IMR-90 (cell line): ENCODE results near the gene COIL. TPM values are rescaled to one million over a fixed set of nuclear protein-coding genes. Genes with fewer than 3 reads are reported as not detected.

Experiments
- ATAC-seq: fragments of 200-7000 bp; cut with Tn5 transposase; 2 replicates; pipeline ENCODE4 v1.9.1; 2020; ENCODE audit warnings: low read depth, mild to moderate bottlenecking, moderate library complexity
- BruUV-seq: library from RNA; stranded (reverse); fragments of 400-500 nt; replicated peaks from 2 replicates; lab custom pipeline; 2021; lab: Mats Ljungman, UMichigan
- CTCF ChIA-PET: fragments of 300-600 bp; formaldehyde crosslinking; extraction: SDS; loops from one replicate; lab custom pipeline; 2021; ENCODE audit warnings: antibody characterized with exemption; lab: Yijun Ruan, JAX
- POLR2A ChIA-PET: fragments of 300-600 bp; sonication (Branson Sonifier 250); formaldehyde crosslinking; loops from one replicate; lab custom pipeline; 2022; ENCODE audit warnings: antibody characterized with exemption; ENCODE audit not compliant: unreplicated experiment; lab: Charles Lee
- DNase-seq: peaks from one replicate; pipeline ENCODE4 v3.0.0; 2013
- H2AFZ ChIP-seq: replicated peaks from 2 replicates; pipeline ENCODE3; 2013; ENCODE audit warnings: low read length, mild to moderate bottlenecking; ENCODE audit not compliant: poor library complexity
- H2AK5ac ChIP-seq: 2 replicates; pipeline ENCODE4 v1.6.1; 2013; ENCODE audit warnings: low read depth, low read length, inconsistent platforms
- H2AK9ac ChIP-seq: replicated peaks from 2 replicates; pipeline ENCODE3; 2013; ENCODE audit warnings: mild to moderate bottlenecking, low read depth, low read length, moderate library complexity; ENCODE audit not compliant: poor library complexity
- H2BK120ac ChIP-seq: 2 replicates; pipeline ENCODE4 v1.6.1; 2013; ENCODE audit warnings: low read depth, low read length, inconsistent platforms
- H2BK15ac ChIP-seq: 3 replicates; pipeline ENCODE4 v1.6.1; 2013; ENCODE audit warnings: low read depth, low read length, inconsistent platforms
- H2BK20ac ChIP-seq: 2 replicates; pipeline ENCODE4 v1.6.1; 2013; ENCODE audit warnings: low read depth, mild to moderate bottlenecking, inconsistent platforms, low read length, moderate library complexity
- H2BK5ac ChIP-seq: 2 replicates; pipeline ENCODE4 v1.6.1; 2013; ENCODE audit warnings: mild to moderate bottlenecking, low read depth, low read length, inconsistent platforms; ENCODE audit not compliant: poor library complexity, severe bottlenecking
- H3K14ac ChIP-seq: replicated peaks from 2 replicates; pipeline ENCODE4 v1.6.1; 2013; ENCODE audit warnings: low read depth, low read length, inconsistent platforms
- H3K18ac ChIP-seq: 2 replicates; pipeline ENCODE4 v1.6.1; 2013; ENCODE audit warnings: low read depth, low read length, control low read depth
- H3K23ac ChIP-seq: 2 replicates; pipeline ENCODE4 v1.6.1; 2013; ENCODE audit warnings: low read depth, low read length, inconsistent platforms
- H3K27ac ChIP-seq: 2 replicates; pipeline ENCODE4 v1.5.1; 2013; ENCODE audit warnings: mild to moderate bottlenecking, control low read depth, low read length; ENCODE audit not compliant: insufficient read depth
- H3K27me3 ChIP-seq: 2 replicates; pipeline ENCODE4 v1.6.1; 2013; ENCODE audit warnings: low read length; ENCODE audit not compliant: control insufficient read depth, insufficient read depth
- H3K36me3 ChIP-seq: 2 replicates; pipeline ENCODE4 v1.6.1; 2013; ENCODE audit warnings: low read length, mixed read lengths; ENCODE audit not compliant: control insufficient read depth, insufficient read depth
- H3K4ac ChIP-seq: 2 replicates; pipeline ENCODE4 v1.6.1; 2013; ENCODE audit warnings: low read depth, low read length, inconsistent platforms
- H3K4me1 ChIP-seq: 2 replicates; pipeline ENCODE4 v1.6.1; 2013; ENCODE audit warnings: low read length, mixed read lengths; ENCODE audit not compliant: control insufficient read depth, insufficient read depth
- H3K4me2 ChIP-seq: 2 replicates; pipeline ENCODE4 v1.6.1; 2013; ENCODE audit warnings: low read depth, mild to moderate bottlenecking, control low read depth, low read length, moderate library complexity
- H3K4me3 ChIP-seq: 2 replicates; pipeline ENCODE4 v1.5.1; 2013; ENCODE audit warnings: low read depth, mild to moderate bottlenecking, control low read depth, low read length, moderate library complexity; ENCODE audit not compliant: insufficient read depth
- H3K56ac ChIP-seq: 2 replicates; pipeline ENCODE4 v1.6.1; 2013; ENCODE audit warnings: low read length, inconsistent platforms; ENCODE audit not compliant: insufficient read depth; ENCODE audit errors: extremely low read depth
- H3K79me1 ChIP-seq, 2 experiments: 2 replicates each; pipeline ENCODE4 v1.6.1; 2013; ENCODE audit warnings: low read length in 2 of 2, inconsistent platforms in 1 of 2, low read depth in 1 of 2
- H3K9ac ChIP-seq: 2 replicates; pipeline ENCODE4 v1.6.1; 2013; ENCODE audit warnings: low read depth, low read length, control low read depth
- H3K9me1 ChIP-seq: 2 replicates; pipeline ENCODE4 v1.6.1; 2013; ENCODE audit warnings: low read length, inconsistent platforms; ENCODE audit not compliant: insufficient read depth
- H3K9me3 ChIP-seq: 2 replicates; pipeline ENCODE4 v1.6.1; 2013; ENCODE audit warnings: low read length; ENCODE audit not compliant: control insufficient read depth, insufficient read depth
- H4K20me1 ChIP-seq: 2 replicates; pipeline ENCODE4 v1.6.1; 2013; ENCODE audit warnings: low read length, inconsistent platforms; ENCODE audit not compliant: insufficient read depth
- H4K5ac ChIP-seq: 2 replicates; pipeline ENCODE4 v1.6.1; 2013; ENCODE audit warnings: mild to moderate bottlenecking, low read depth, low read length, control low read depth
- H4K8ac ChIP-seq, 2 experiments: 2 replicates each; pipeline ENCODE4 v1.6.1; 2013; ENCODE audit warnings: low read depth in 2 of 2, low read length in 2 of 2, control low read depth in 1 of 2, inconsistent platforms in 1 of 2
- H4K91ac ChIP-seq: 2 replicates; pipeline ENCODE4 v1.6.1; 2013; ENCODE audit warnings: low read depth, low read length, inconsistent platforms; ENCODE audit not compliant: insufficient read depth
- CEBPB ChIP-seq: IDR thresholded peaks from 2 replicates; pipeline ENCODE4 v1.6.1; 2012; ENCODE audit warnings: low read depth, low read length, improper control_type of control experiment
- CHD1 ChIP-seq: IDR thresholded peaks from 2 replicates; pipeline ENCODE4 v1.6.1; 2012; ENCODE audit warnings: low read depth, low read length, improper control_type of control experiment
- FOS ChIP-seq: fragments of 150-350 bp; IDR thresholded peaks from 2 replicates; pipeline ENCODE4 v1.6.1; 2016; ENCODE audit warnings: low read depth, low read length
- MAFK ChIP-seq: IDR thresholded peaks from 2 replicates; pipeline ENCODE4 v1.6.1; 2012; ENCODE audit warnings: low read depth, low read length, improper control_type of control experiment
- MAZ ChIP-seq: IDR thresholded peaks from 2 replicates; pipeline ENCODE4 v1.6.1; 2012; ENCODE audit warnings: low read depth, mild to moderate bottlenecking, low read length, improper control_type of control experiment, moderate library complexity, borderline replicate concordance
- MXI1 ChIP-seq: IDR thresholded peaks from 2 replicates; pipeline ENCODE4 v1.6.1; 2012; ENCODE audit warnings: low read depth, mild to moderate bottlenecking, low read length, moderate library complexity, borderline replicate concordance
- RAD21 ChIP-seq: IDR thresholded peaks from 2 replicates; pipeline ENCODE4 v1.6.1; 2012; ENCODE audit warnings: low read length, improper control_type of control experiment
- RCOR1 ChIP-seq: IDR thresholded peaks from 2 replicates; pipeline ENCODE4 v1.6.1; 2012; ENCODE audit warnings: mild to moderate bottlenecking, low read length, improper control_type of control experiment; ENCODE audit not compliant: insufficient replicate concordance
- WGBS, 2 experiments: methylation state at CpG; one replicate each; pipeline versions ENCODE4 v1.1.5 to v1.1.7; 2013; ENCODE audit warnings: missing lambda C conversion rate in 2 of 2; ENCODE audit not compliant: insufficient read length in 1 of 2; ENCODE audit errors: extremely low coverage in 2 of 2; 5-methylcytosine and 5-hydroxymethylcytosine counted together
- dilution Hi-C: fragments of 300-500 bp; cut with HindIII; formaldehyde crosslinking; loops from one replicate; pipeline ENCODE4 v1.14.3; 2018; ENCODE audit warnings: low sequenced_read_pairs; ENCODE audit not compliant: unreplicated experiment
- in situ Hi-C: fragments of 300-500 bp; cut with MboI; formaldehyde crosslinking; loops from 3 replicates; pipeline ENCODE4 v1.14.3; 2019; ENCODE audit warnings: low sequenced_read_pairs, inconsistent platforms, mixed read lengths
- intact Hi-C: fragments of 100-400 bp; cut with micrococcal nuclease; formaldehyde crosslinking; loops from 2 replicates; pipeline ENCODE4 v1.10.0; 2022
- polyA plus RNA-seq, 3 experiments: library from polyadenylated mRNA; depleted of rRNA; stranded (reverse); fragments of >200 nt; gene quantifications; 2 replicates each; pipeline ENCODE4 v1.2.3, GENCODE V29; 2012; ENCODE audit warnings: low replicate concordance in 1 of 3
- total RNA-seq: library from RNA; depleted of rRNA; stranded (reverse); fragments of >200 nt; gene quantifications from 2 replicates; pipeline ENCODE4 v1.2.3, GENCODE V29; 2012
- TF ChIP-seq, protein P1 (sequence below): fragments of 150-350 bp; IDR thresholded peaks from 2 replicates; pipeline ENCODE4 v1.6.1; 2016; ENCODE audit warnings: low read depth, mild to moderate bottlenecking, low read length, moderate library complexity, borderline replicate concordance

The COIL gene
- total and polyA plus RNA-seq, 2 of the 4 experiments (the other 2 are of a cell fraction) = 5.2 to 13.3 TPM

DNA sequence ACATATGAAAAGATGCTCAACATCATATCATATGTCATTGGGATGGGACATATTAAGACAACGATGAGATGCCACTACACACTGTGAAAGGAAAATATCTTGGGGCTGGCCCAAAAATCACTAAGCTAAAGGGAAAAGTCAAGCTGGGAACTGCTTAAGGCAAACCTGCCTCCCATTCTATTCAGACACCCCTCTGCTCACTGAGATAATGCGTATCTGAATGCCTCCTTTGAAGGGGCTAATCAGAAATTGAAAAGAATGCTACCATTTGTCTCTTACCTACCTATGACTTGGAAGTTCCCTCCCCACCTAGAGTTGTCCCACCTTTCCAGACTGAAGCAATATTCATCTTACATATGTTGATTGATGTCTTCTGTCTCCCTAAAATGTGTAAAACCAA, 35.8 kb downstream of the COIL start:
- H3K23ac ChIP-seq = no peak overlapping the region
- BruUV-seq = no TSS peak
- POLR2A ChIA-PET = no interaction called here
- CTCF ChIA-PET = interaction anchor here (0.6 kb wide), 1 partner anchor 511 kb away, joined by 3 read pairs; no protein-coding TSS in a partner anchor
- H3K4ac ChIP-seq = no peak overlapping the region
- no peaks in the 10 kb centered on the region for H3K27me3 ChIP-seq
- H3K9ac ChIP-seq = no peak overlapping the region
- no peak overlapping the region for H3K14ac ChIP-seq
- ATAC-seq = no peak
- no peaks in the 10 kb centered on the region for H3K4me1 ChIP-seq
- H2BK5ac ChIP-seq = no peak overlapping the region
- WGBS, 2 experiments = no CpG with 5 or more reads among the region's 2 CpGs
- no peaks in the 10 kb centered on the region for H3K79me1 ChIP-seq
- H4K8ac ChIP-seq = no peak overlapping the region
- H2BK15ac ChIP-seq = no peak overlapping the region
- dilution Hi-C loops = no loop called here
- H3K56ac ChIP-seq = no peak overlapping the region
- H4K91ac ChIP-seq = no peak overlapping the region
- no peaks in the 10 kb centered on the region for H3K36me3 ChIP-seq
- H3K9me3 ChIP-seq = no peaks in the 10 kb centered on the region
- intact Hi-C loops = no loop called here
- H3K27ac ChIP-seq = no peak overlapping the region
- H4K20me1 ChIP-seq = no peaks in the 10 kb centered on the region
- no peaks in the 10 kb centered on the region for H3K9me1 ChIP-seq
- in situ Hi-C loops = loop anchor here (25.0 kb wide), 1 partner anchor 338 kb away; the partner anchor contains the start of gene NOG
- H4K5ac ChIP-seq = no peak overlapping the region
- no peak overlapping the region for H2BK120ac ChIP-seq
- H3K18ac ChIP-seq = no peak overlapping the region
- no peak overlapping the region for H2BK20ac ChIP-seq
- TF ChIP-seq CHD1 (no peak), RCOR1 (no peak), FOS (no peak), CEBPB (no peak), RAD21 (no peak), MAFK (no peak), MAZ (no peak), MXI1 (no peak)
- TF ChIP-seq, protein P1, sequence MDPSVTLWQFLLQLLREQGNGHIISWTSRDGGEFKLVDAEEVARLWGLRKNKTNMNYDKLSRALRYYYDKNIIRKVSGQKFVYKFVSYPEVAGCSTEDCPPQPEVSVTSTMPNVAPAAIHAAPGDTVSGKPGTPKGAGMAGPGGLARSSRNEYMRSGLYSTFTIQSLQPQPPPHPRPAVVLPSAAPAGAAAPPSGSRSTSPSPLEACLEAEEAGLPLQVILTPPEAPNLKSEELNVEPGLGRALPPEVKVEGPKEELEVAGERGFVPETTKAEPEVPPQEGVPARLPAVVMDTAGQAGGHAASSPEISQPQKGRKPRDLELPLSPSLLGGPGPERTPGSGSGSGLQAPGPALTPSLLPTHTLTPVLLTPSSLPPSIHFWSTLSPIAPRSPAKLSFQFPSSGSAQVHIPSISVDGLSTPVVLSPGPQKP = no peak
- H2AFZ ChIP-seq = no peak overlapping the region
- no peak overlapping the region for H3K4me2 ChIP-seq
- no peak overlapping the region for H2AK5ac ChIP-seq
- DNase-seq = no peak
- H2AK9ac ChIP-seq = no peak overlapping the region
- H3K4me3 ChIP-seq = no peak overlapping the region
